H9 (cell line): ENCODE results near the gene GALNT10. TPM values are rescaled to one million over a fixed set of nuclear protein-coding genes. Genes with fewer than 3 reads are reported as not detected.

Experiments
- DNase-seq: peaks from one replicate; pipeline ENCODE4 v3.0.0-alpha.2; 2017
- H2AFZ ChIP-seq: one replicate; pipeline ENCODE4 v1.6.1; 2013; ENCODE audit warnings: mild to moderate bottlenecking, low read length, control low read depth, moderate library complexity
- H2AK5ac ChIP-seq: 2 replicates; pipeline ENCODE4 v1.6.1; 2013; ENCODE audit warnings: low read length, control low read depth, mixed read lengths; ENCODE audit not compliant: insufficient read length
- H2BK120ac ChIP-seq: one replicate; pipeline ENCODE4 v1.6.1; 2013; ENCODE audit warnings: low read depth, mild to moderate bottlenecking, low read length, control low read depth, inconsistent platforms; ENCODE audit not compliant: poor library complexity, severe bottlenecking
- H2BK12ac ChIP-seq: 2 replicates; pipeline ENCODE4 v1.6.1; 2013; ENCODE audit warnings: low read length, control low read depth, mixed read lengths, low read depth; ENCODE audit not compliant: insufficient read length
- H2BK15ac ChIP-seq: 2 replicates; pipeline ENCODE4 v1.6.1; 2013; ENCODE audit warnings: low read depth, low read length, control low read depth
- H2BK20ac ChIP-seq: one replicate; pipeline ENCODE4 v1.6.1; 2013; ENCODE audit warnings: low read depth, mild to moderate bottlenecking, low read length, control low read depth, inconsistent platforms; ENCODE audit not compliant: poor library complexity, severe bottlenecking
- H2BK5ac ChIP-seq: 2 replicates; pipeline ENCODE4 v1.6.1; 2013; ENCODE audit warnings: low read length, control low read depth, mixed read lengths; ENCODE audit not compliant: insufficient read length
- H3K14ac ChIP-seq: 2 replicates; pipeline ENCODE4 v1.6.1; 2013; ENCODE audit warnings: low read length, control low read depth; ENCODE audit not compliant: insufficient read depth
- H3K18ac ChIP-seq: 2 replicates; pipeline ENCODE4 v1.6.1; 2013; ENCODE audit warnings: low read depth, mild to moderate bottlenecking, mixed read lengths, low read length, control low read depth; ENCODE audit not compliant: insufficient read length
- H3K23ac ChIP-seq: 2 replicates; pipeline ENCODE4 v1.6.1; 2013; ENCODE audit warnings: low read length, control low read depth, mixed read lengths, low read depth; ENCODE audit not compliant: insufficient read length
- H3K23me2 ChIP-seq: 2 replicates; pipeline ENCODE4 v1.6.1; 2013; ENCODE audit warnings: low read depth, mild to moderate bottlenecking, mixed read lengths, low read length, control low read depth; ENCODE audit not compliant: insufficient read length, poor library complexity, severe bottlenecking
- H3K27ac ChIP-seq: 2 replicates; pipeline ENCODE4 v1.5.1; 2013; ENCODE audit warnings: low read length, control low read depth, mixed read lengths, low read depth; ENCODE audit not compliant: insufficient read length
- H3K27me3 ChIP-seq: 2 replicates; pipeline ENCODE4 v1.6.1; 2013; ENCODE audit warnings: low read length, control low read depth, inconsistent platforms; ENCODE audit not compliant: insufficient read depth
- H3K4ac ChIP-seq: 2 replicates; pipeline ENCODE4 v1.6.1; 2013; ENCODE audit warnings: low read depth, mild to moderate bottlenecking, control low read depth, inconsistent platforms, low read length, moderate library complexity
- H3K4me1 ChIP-seq: 2 replicates; pipeline ENCODE4 v1.6.1; 2013; ENCODE audit warnings: low read length, control low read depth, inconsistent platforms; ENCODE audit not compliant: insufficient read depth
- H3K4me2 ChIP-seq: 2 replicates; pipeline ENCODE4 v1.6.1; 2013; ENCODE audit warnings: low read length, control low read depth, mixed read lengths; ENCODE audit not compliant: insufficient read length, insufficient read depth
- H3K56ac ChIP-seq: 2 replicates; pipeline ENCODE4 v1.6.1; 2013; ENCODE audit warnings: low read depth, mild to moderate bottlenecking, mixed read lengths, low read length, control low read depth; ENCODE audit not compliant: insufficient read length
- H3K79me1 ChIP-seq: 2 replicates; pipeline ENCODE4 v1.6.1; 2013; ENCODE audit warnings: low read depth, mild to moderate bottlenecking, moderate library complexity, low read length, control low read depth, inconsistent platforms; ENCODE audit not compliant: insufficient read depth, poor library complexity, severe bottlenecking
- H3K79me2 ChIP-seq: 2 replicates; pipeline ENCODE4 v1.6.1; 2013; ENCODE audit warnings: low read length, control low read depth, inconsistent platforms; ENCODE audit not compliant: insufficient read depth
- H3K9ac ChIP-seq: 2 replicates; pipeline ENCODE4 v1.6.1; 2013; ENCODE audit warnings: low read length, control low read depth, mixed read lengths; ENCODE audit not compliant: insufficient read length; ENCODE audit errors: extremely low read depth
- H3K9me3 ChIP-seq: one replicate; pipeline ENCODE4 v1.6.1; 2013; ENCODE audit warnings: low read depth, low read length, inconsistent platforms; ENCODE audit not compliant: control insufficient read depth
- H3T11ph ChIP-seq: one replicate; pipeline ENCODE4 v1.6.1; 2013; ENCODE audit warnings: mild to moderate bottlenecking, low read length, control low read depth, inconsistent platforms
- H4K20me1 ChIP-seq: one replicate; pipeline ENCODE4 v1.6.1; 2013; ENCODE audit not compliant: control insufficient read depth, insufficient read length, insufficient read depth
- H4K5ac ChIP-seq: 2 replicates; pipeline ENCODE4 v1.6.1; 2013; ENCODE audit warnings: low read depth, mild to moderate bottlenecking, mixed read lengths, low read length, control low read depth; ENCODE audit not compliant: insufficient read length
- H4K8ac ChIP-seq: replicated peaks from 2 replicates; pipeline ENCODE4 v1.6.1; 2013; ENCODE audit warnings: low read length, control low read depth, mixed read lengths, low read depth; ENCODE audit not compliant: insufficient read length
- H4K91ac ChIP-seq: 2 replicates; pipeline ENCODE4 v1.6.1; 2013; ENCODE audit warnings: low read depth, mild to moderate bottlenecking, moderate library complexity, mixed read lengths, low read length, control low read depth; ENCODE audit not compliant: insufficient read length
- H3K27ac Mint-ChIP-seq, 3 experiments: 2 replicates in 2 of 3; 3 replicates in 1 of 3; pipeline ENCODE4 v1.8.0; 2020 to 2021; ENCODE audit warnings: mixed read lengths in 3 of 3, mild to moderate bottlenecking in 1 of 3, moderate library complexity in 1 of 3
- H3K27me3 Mint-ChIP-seq: 2 replicates; pipeline ENCODE4 v1.8.0; 2021; ENCODE audit warnings: low read depth, mild to moderate bottlenecking, moderate library complexity, mixed read lengths
- H3K36me3 Mint-ChIP-seq, 3 experiments: 2 replicates in 2 of 3; 3 replicates in 1 of 3; pipeline ENCODE4 v1.8.0; 2020 to 2021; ENCODE audit warnings: low read depth in 3 of 3, mixed read lengths in 3 of 3; ENCODE audit not compliant: insufficient read depth in 1 of 3
- H3K4me1 Mint-ChIP-seq, 2 experiments: 2 replicates each; pipeline ENCODE4 v1.8.0; 2020; ENCODE audit warnings: mixed read lengths in 2 of 2
- H3K4me3 Mint-ChIP-seq, 2 experiments: 2 replicates in 1 of 2; 3 replicates in 1 of 2; pipeline ENCODE4 v1.8.0; 2020 to 2021; ENCODE audit warnings: mild to moderate bottlenecking in 2 of 2, mixed read lengths in 2 of 2, moderate library complexity in 1 of 2
- H3K9me3 Mint-ChIP-seq, 2 experiments: 2 replicates in 1 of 2; 3 replicates in 1 of 2; pipeline ENCODE4 v1.8.0; 2020; ENCODE audit warnings: mild to moderate bottlenecking in 2 of 2, mixed read lengths in 2 of 2, moderate library complexity in 1 of 2
- WGBS: extraction: QIAGEN DNeasy Blood & Tissue Kit; methylation state at CpG from one replicate; pipeline ENCODE4 v1.1.7; 2013; ENCODE audit warnings: missing lambda C conversion rate, low lambda C conversion rate, mixed read lengths; ENCODE audit not compliant: insufficient read length; ENCODE audit errors: extremely low coverage; 5-methylcytosine and 5-hydroxymethylcytosine counted together
- total RNA-seq: library from RNA; stranded (reverse); gene quantifications from 2 replicates; pipeline ENCODE4 v1.2.1, GENCODE V29; 2021
- TF ChIP-seq, protein P1 (sequence below): fragments of 200-600 bp; sonication (generic); conservative IDR thresholded peaks from 3 replicates; pipeline ENCODE4 v1.8.0; 2021; ENCODE audit warnings: antibody characterized with exemption, mild to moderate bottlenecking

GALNT10 gene
- total RNA-seq, 1 experiment from 2014 or later, result 15.4 TPM

GRCh38 chr5:154412316-154412715 lies 221.8 kb downstream of the GALNT10 start:
- Histone ChIP-seq H3K79me2 (no peaks in the 10 kb centered on the region), H2BK12ac (no peak overlapping the region), H3K9me3 (no peaks in the 10 kb centered on the region), H3K23me2 (no peaks in the 10 kb centered on the region), H2AK5ac (no peak overlapping the region), H3K4me1 (no peaks in the 10 kb centered on the region), H2AFZ (no peak overlapping the region), H3K18ac (no peak overlapping the region), H3K27me3 (no peaks in the 10 kb centered on the region), H2BK5ac (no peak overlapping the region), H3K9ac (no peak overlapping the region), H4K91ac (no peak overlapping the region), H4K5ac (no peak overlapping the region), H4K20me1 (no peaks in the 10 kb centered on the region), H3K56ac (no peak overlapping the region), H3K27ac (no peak overlapping the region), H3K4ac (no peak overlapping the region), H2BK20ac (no peak overlapping the region), H4K8ac (no peak overlapping the region), H3K79me1 (no peaks in the 10 kb centered on the region), H3T11ph (no peak overlapping the region), H2BK15ac (no peak overlapping the region), H3K14ac (no peak overlapping the region), H3K23ac (no peak overlapping the region), H3K4me2 (no peak overlapping the region), H2BK120ac (no peak overlapping the region)
- no peaks in the 10 kb centered on the region for H3K9me3 Mint-ChIP-seq
- no peak overlapping the region for H3K27ac Mint-ChIP-seq
- no peak overlapping the region for H3K4me3 Mint-ChIP-seq
- peaks cover 0 to 3% (median 0%) of the 10 kb centered on the region in 3 experiments; a peak in 2 of 7 replicates for H3K36me3 Mint-ChIP-seq
- TF ChIP-seq, protein P1, sequence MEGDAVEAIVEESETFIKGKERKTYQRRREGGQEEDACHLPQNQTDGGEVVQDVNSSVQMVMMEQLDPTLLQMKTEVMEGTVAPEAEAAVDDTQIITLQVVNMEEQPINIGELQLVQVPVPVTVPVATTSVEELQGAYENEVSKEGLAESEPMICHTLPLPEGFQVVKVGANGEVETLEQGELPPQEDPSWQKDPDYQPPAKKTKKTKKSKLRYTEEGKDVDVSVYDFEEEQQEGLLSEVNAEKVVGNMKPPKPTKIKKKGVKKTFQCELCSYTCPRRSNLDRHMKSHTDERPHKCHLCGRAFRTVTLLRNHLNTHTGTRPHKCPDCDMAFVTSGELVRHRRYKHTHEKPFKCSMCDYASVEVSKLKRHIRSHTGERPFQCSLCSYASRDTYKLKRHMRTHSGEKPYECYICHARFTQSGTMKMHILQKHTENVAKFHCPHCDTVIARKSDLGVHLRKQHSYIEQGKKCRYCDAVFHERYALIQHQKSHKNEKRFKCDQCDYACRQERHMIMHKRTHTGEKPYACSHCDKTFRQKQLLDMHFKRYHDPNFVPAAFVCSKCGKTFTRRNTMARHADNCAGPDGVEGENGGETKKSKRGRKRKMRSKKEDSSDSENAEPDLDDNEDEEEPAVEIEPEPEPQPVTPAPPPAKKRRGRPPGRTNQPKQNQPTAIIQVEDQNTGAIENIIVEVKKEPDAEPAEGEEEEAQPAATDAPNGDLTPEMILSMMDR, result no peak
- no peaks in the 10 kb centered on the region for H3K4me1 Mint-ChIP-seq
- H3K27me3 Mint-ChIP-seq, result no peaks in the 10 kb centered on the region
- no CpG with 5 or more reads among the region's 3 CpGs for WGBS
- no peak for DNase-seq
